Hematopoietic multipotent progenitor cell treated with erythropoietin and hydrocortisone succinate and interleukin-3 and kit ligand, for 6 days (in vitro differentiated cells): ENCODE measurements around the gene PRRT1B.
A peak's percentile ranks its signal among the peaks of the same experiment; 100 is the strongest.
"Not testable (repeated sequence)": the region's sequence is repeated elsewhere in the genome, so short reads cannot be mapped to it uniquely, and the experiment has no call there.

Experiments
- DNase-seq: peaks from one replicate; pipeline ENCODE4 v3.0.0-alpha.2; 2015

The PRRT1B gene

GRCh38 chr9:131545003-131545785 lies at the start of gene PRRT1B:
TSS of gene PRRT1B (plus strand) at chr9:131545523. CDS start at chr9:131545616, 93 bp downstream.
- no peak for DNase-seq

- DNase-seq: no peak
Measured at GRCh38 chr9:131495785-131496184, 49.5 kb upstream of the PRRT1B start.

GRCh38 chr9:131496844-131497405 lies 48.4 kb upstream of the PRRT1B start:
- DNase-seq: no peak

- DNase-seq: no peak
Measured at GRCh38 chr9:131499254-131499767, 46.0 kb upstream of the PRRT1B start.

- no peak for DNase-seq
Measured at GRCh38 chr9:131500377-131500776, 44.9 kb upstream of the PRRT1B start.

GRCh38 chr9:131500939-131501541 lies 44.3 kb upstream of the PRRT1B start:
- peak; percentile 32 for DNase-seq

GRCh38 chr9:131502781-131503625 lies 42.3 kb upstream of the PRRT1B start, which contains the start of gene POMT1:
TSS of gene POMT1 (plus strand) at chr9:131502918. CDS start at chr9:131504219, 1,301 bp downstream.
- DNase-seq: peak; percentile 88

GRCh38 chr9:131503626-131504465 lies 41.5 kb upstream of the PRRT1B start:
- peak; percentile 53 for DNase-seq

GRCh38 chr9:131505012-131505411 lies 40.3 kb upstream of the PRRT1B start:
- peak; percentile 73 for DNase-seq

GRCh38 chr9:131511416-131511815 lies 33.9 kb upstream of the PRRT1B start:
- DNase-seq: no peak

GRCh38 chr9:131511880-131512279 lies 33.4 kb upstream of the PRRT1B start:
- no peak for DNase-seq

GRCh38 chr9:131513177-131513576 lies 32.1 kb upstream of the PRRT1B start:
- no peak for DNase-seq

- DNase-seq: not testable (repeated sequence)
Measured at GRCh38 chr9:131515559-131516031, 29.7 kb upstream of the PRRT1B start.

GRCh38 chr9:131516100-131516499 lies 29.2 kb upstream of the PRRT1B start:
- DNase-seq: no peak

- no peak for DNase-seq
Measured at GRCh38 chr9:131516930-131517329, 28.4 kb upstream of the PRRT1B start.

GRCh38 chr9:131517761-131518190 lies 27.5 kb upstream of the PRRT1B start:
- no peak for DNase-seq

GRCh38 chr9:131518553-131518952 lies 26.8 kb upstream of the PRRT1B start:
- no peak for DNase-seq

- DNase-seq: no peak
Measured at GRCh38 chr9:131520503-131520902, 24.8 kb upstream of the PRRT1B start.

GRCh38 chr9:131521203-131521602 lies 24.1 kb upstream of the PRRT1B start:
- no peak for DNase-seq

GRCh38 chr9:131521822-131522221 lies 23.5 kb upstream of the PRRT1B start:
- DNase-seq: no peak

- no peak for DNase-seq
Measured at GRCh38 chr9:131522257-131523085, 22.9 kb upstream of the PRRT1B start.
